Transverse colon (tissue), 3 donors: ENCODE measurements around the gene RSPO3.

Source experiments
- CTCF ChIP-seq, 5 experiments: fragments of 200-600 bp in 3 of 5; fragments of 450-650 bp in 2 of 5; sonication (generic) in 3 of 5; IDR thresholded peaks; 1 replicate in 2 of 5; 2 replicates in 3 of 5; pipeline ENCODE4 v1.5.1; 2016 to 2017; ENCODE audit warnings: antibody characterized with exemption in 5 of 5, inconsistent platforms in 3 of 5, mild to moderate bottlenecking in 2 of 5, moderate library complexity in 1 of 5
- POLR2A ChIP-seq: fragments of 450-650 bp; IDR thresholded peaks from one replicate; pipeline ENCODE4 v1.6.1; 2016; ENCODE audit warnings: antibody characterized with exemption, mild to moderate bottlenecking, moderate library complexity

- no peak for TF ChIP-seq POLR2A
- no peak for TF ChIP-seq CTCF (IDR thresholded peaks at IDR 0.05)
These were observed 44.4 kb downstream of the RSPO3 start for GRCh38 chr6:127162836-127163235.
